DMS 273 (cell line): ENCODE measurements around the gene CDH16.
"Not testable (repeated sequence)": the region's sequence is repeated elsewhere in the genome, so short reads cannot be mapped to it uniquely, and the experiment has no call there.

ENCODE experiments used
- DNase-seq: peaks from one replicate; lab custom pipeline; 2025; ENCODE audit not compliant: unreplicated experiment; lab: John Stamatoyannopoulos, UW

Gene CDH16

DNA sequence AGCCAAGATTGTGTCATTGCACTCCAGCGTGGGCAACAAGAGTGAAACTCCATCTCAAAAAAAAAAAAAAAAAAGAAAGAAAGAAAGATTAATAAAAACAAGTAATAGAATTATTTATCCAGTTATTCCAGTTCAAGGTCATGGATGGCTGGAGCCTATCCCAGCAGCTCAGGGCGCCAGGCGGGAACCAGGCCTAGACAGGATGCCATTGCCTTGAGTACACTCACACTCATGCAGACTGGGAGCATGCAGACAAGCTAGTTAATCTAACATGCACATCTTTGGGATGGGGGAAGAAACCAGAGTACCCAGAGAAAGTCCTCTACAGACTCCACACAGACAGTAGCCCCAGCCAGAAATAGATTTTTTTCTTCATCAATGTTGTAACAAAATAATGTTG lies 20.5 kb downstream of the CDH16 start:
- peak; percentile 29 for DNase-seq

GRCh38 chr16:66896682-66897081 lies 22.0 kb downstream of the CDH16 start:
- not testable (repeated sequence) for DNase-seq

- DNase-seq = no peak
These were observed 22.7 kb downstream of the CDH16 start for GRCh38 chr16:66895999-66896398.

DNA sequence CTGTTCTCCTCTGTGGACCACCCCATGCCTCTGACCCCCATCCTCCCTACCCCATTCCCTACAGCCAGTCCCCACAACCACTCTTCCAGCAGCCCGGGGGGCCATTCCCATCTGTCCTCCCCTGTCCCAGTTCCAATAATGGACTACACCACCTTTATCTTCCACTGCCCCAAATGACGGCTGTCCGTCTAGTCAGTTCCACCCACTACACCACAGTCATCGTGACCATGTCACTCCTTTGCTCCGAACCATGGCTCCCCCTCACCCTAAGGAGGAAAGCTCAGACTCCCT lies 23.1 kb downstream of the CDH16 start:
- no peak for DNase-seq

DNA sequence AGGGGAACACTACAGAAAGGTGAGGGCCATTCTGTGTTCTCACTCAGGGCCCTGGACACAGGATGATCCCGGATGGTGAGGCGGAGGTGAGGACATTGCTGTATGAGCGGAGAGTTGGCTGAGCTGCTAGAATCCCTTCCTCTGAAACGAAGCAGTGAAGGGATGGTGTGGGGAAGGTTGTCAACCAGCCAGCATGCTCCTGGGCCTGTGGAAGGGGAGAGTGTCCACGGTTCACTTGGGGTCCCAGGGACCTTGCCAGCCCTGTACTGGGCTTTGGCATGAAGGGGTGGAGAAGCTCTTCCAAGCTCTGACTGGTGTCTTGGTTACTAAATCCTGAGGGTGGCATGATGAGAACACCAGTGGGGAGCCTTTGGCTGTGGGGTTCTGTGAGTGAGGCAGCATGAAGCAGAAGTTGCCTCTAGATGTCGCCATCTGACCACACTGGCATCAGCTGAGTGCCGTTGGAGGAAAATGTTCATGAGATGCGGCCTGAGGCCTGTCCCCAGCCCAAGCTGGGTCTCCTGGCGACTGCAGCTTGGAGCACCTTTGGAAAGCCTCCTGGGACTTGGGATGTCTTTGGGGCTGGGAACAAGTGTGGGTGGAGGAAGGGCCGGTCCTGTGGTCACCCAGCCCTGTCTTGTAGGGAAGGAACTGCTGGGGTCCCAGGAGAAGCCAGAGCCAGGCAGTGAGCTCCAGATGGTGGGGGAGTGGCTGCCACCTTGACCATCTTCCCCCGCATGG lies 23.6 kb downstream of the CDH16 start:
- DNase-seq = peak; percentile 88

GRCh38 chr16:66894055-66894454 lies 24.6 kb downstream of the CDH16 start:
- no peak for DNase-seq

- no peak for DNase-seq
These were observed 26.9 kb downstream of the CDH16 start for GRCh38 chr16:66891797-66892196.

- DNase-seq = no peak
These were observed 27.3 kb downstream of the CDH16 start for GRCh38 chr16:66891360-66891759.

GRCh38 chr16:66890799-66891198 lies 27.9 kb downstream of the CDH16 start:
- no peak for DNase-seq

- no peak for DNase-seq
These were observed 29.1 kb downstream of the CDH16 start for GRCh38 chr16:66889622-66890021.

- DNase-seq = no peak
These were observed 29.8 kb downstream of the CDH16 start for GRCh38 chr16:66888647-66889615.

DNA sequence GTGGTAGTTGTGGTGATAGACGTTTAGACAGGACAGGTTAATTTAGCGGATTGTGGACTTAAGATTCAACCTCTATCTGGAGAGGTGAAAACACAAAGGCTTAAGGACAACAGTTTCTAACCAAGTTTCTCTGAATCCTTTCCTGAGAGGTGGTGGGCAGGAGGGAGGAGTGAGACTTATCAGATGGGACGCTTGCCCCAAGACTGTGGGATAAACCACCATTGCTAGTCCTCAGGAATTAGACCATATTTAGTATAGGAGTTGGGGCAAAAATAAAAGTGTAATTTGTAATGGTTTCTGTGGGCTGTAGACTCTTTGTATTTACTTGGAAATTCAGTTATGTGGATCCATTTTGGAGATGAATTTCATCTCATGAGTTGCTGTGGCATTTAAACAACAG lies 31.8 kb downstream of the CDH16 start:
- no peak for DNase-seq

- DNase-seq = no peak
These were observed 32.4 kb downstream of the CDH16 start for GRCh38 chr16:66886321-66886720.

GRCh38 chr16:66885491-66885890 lies 33.2 kb downstream of the CDH16 start:
- DNase-seq = no peak

- DNase-seq = no peak
These were observed 36.0 kb downstream of the CDH16 start for GRCh38 chr16:66882702-66883101.

DNA sequence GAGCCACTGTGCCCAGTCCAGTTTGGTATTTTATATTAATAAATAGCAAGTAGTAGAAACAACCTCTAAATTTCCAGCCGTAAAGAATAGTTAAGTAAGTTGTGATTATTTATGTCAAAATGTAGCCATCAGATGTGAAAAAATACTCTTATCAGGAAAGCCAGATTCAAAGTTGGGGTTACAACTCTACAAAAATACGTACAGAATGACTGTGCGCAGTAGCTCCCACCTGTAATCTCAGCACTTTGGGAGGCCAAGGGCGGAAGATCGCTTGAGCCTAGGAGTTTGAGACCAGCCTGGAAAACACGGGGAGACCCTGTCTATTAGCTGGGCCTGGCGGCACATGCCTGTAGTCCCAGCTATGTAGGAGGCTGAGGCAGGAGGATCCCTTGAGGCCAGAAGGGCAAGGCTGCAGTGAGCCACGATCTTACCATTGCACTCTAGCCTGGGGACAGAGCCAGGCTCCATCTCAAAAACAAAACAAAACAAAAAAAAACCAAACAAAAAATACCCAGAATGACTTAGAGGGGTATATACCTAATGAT lies 36.6 kb downstream of the CDH16 start:
- no peak for DNase-seq

- no peak for DNase-seq
These were observed 37.1 kb downstream of the CDH16 start for GRCh38 chr16:66881560-66881959.

DNA sequence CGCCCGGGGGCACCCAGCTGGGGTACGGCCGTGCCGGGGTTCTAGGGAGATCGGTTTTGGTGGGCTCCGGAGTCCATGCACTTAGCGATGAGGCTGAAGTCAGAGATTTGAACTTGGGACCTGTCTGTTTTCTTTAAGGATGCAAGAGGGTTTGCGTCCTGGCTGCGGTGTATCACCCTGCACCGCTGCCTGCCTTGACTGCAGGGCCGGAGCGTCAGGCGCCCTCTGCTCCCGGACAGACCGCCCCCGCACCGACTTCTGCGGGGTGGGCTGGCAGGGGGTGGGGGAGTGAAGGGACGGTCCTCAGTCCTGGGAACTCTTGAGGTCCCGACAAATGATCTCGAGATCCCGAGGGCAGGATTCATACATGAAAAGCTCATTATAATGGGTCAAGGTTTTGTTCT lies 37.7 kb downstream of the CDH16 start:
- DNase-seq = peak; percentile 60

- DNase-seq = peak; percentile 98
These were observed 38.2 kb downstream of the CDH16 start, which contains the start of gene PDP2 for GRCh38 chr16:66880288-66881013. Gene PDP2 (plus strand): TSS chr16:66880515. CDS start chr16:66884285, 3,770 bp downstream.

DNA sequence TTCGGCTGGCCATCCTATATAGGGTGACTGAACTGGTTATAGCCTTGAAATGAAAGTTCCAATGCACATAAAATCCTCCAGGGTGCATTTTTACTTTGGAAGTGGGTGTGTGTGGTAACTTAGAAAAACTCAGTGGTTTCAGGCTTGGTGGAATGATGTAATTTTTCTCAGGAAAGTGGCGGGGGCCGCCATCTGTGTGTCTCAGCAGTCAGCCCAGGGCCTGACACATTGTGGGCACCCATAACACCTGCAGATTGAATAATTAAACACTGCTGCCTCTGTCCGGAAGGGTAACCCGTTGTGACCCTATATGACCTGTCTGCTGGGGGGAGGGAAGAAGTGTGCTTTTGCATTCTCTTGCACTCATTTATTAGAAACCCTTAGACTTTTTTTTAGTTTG lies 40.6 kb downstream of the CDH16 start:
- peak; percentile 92 for DNase-seq

- DNase-seq = peak; percentile 45
These were observed 44.5 kb downstream of the CDH16 start for GRCh38 chr16:66874079-66874775.
